ENCODE results near the gene SUPT6H. TPM values are rescaled to one million over a fixed set of nuclear protein-coding genes. Genes with fewer than 3 reads are reported as not detected.

SUPT6H gene
- total and polyA plus RNA-seq, 9 of the 15 experiments (the other 6 are each of a cell fraction or from before 2014, with no cell fraction given): 1.7 to 77.7 (median 49.2) TPM

DNA sequence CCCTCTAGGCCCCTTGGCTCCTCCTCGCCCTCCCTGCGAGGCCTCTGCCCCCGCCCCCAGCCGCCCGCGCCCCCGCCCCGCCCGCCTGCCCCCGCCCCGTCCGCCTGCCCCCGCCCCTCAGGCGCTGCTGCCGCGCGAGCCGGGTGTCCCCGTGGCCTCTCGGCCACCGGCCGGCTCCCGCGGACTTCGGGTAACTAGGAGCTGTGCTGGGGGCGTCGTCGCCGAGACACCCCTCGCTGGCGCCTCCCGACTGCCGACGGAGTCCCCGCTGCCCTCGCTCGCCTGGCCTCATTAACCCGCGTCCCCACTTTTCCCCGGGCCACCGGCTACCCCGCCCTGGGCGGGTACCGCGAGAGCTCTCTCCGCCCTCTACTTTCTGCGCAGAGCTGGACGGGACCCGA, 64.2 kb downstream of the SUPT6H start, which contains the start of gene TLCD1 (continued):
- TF ChIP-seq, protein P1, sequence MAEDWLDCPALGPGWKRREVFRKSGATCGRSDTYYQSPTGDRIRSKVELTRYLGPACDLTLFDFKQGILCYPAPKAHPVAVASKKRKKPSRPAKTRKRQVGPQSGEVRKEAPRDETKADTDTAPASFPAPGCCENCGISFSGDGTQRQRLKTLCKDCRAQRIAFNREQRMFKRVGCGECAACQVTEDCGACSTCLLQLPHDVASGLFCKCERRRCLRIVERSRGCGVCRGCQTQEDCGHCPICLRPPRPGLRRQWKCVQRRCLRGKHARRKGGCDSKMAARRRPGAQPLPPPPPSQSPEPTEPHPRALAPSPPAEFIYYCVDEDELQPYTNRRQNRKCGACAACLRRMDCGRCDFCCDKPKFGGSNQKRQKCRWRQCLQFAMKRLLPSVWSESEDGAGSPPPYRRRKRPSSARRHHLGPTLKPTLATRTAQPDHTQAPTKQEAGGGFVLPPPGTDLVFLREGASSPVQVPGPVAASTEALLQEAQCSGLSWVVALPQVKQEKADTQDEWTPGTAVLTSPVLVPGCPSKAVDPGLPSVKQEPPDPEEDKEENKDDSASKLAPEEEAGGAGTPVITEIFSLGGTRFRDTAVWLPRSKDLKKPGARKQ (CRISPR knock-in tag; IDR thresholded peaks at IDR 0.05): no peak
- TF ChIP-seq, protein P2, sequence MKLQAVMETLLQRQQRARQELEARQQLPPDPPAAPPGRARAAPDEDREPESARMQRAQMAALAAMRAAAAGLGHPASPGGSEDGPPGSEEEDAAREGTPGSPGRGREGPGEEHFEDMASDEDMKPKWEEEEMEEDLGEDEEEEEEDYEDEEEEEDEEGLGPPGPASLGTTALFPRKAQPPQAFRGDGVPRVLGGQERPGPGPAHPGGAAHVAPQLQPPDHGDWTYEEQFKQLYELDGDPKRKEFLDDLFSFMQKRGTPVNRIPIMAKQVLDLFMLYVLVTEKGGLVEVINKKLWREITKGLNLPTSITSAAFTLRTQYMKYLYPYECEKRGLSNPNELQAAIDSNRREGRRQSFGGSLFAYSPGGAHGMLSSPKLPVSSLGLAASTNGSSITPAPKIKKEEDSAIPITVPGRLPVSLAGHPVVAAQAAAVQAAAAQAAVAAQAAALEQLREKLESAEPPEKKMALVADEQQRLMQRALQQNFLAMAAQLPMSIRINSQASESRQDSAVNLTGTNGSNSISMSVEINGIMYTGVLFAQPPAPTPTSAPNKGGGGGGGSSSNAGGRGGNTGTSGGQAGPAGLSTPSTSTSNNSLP (IDR thresholded peaks at IDR 0.05; ENCODE audit: borderline replicate concordance, low read depth, low read length): no peak
- TF ChIP-seq TEAD2 (tag; IDR thresholded peaks at IDR 0.05): no peak
- TF ChIP-seq MITF (IDR thresholded peaks at IDR 0.05): no peak
- TF ChIP-seq, protein P3, sequence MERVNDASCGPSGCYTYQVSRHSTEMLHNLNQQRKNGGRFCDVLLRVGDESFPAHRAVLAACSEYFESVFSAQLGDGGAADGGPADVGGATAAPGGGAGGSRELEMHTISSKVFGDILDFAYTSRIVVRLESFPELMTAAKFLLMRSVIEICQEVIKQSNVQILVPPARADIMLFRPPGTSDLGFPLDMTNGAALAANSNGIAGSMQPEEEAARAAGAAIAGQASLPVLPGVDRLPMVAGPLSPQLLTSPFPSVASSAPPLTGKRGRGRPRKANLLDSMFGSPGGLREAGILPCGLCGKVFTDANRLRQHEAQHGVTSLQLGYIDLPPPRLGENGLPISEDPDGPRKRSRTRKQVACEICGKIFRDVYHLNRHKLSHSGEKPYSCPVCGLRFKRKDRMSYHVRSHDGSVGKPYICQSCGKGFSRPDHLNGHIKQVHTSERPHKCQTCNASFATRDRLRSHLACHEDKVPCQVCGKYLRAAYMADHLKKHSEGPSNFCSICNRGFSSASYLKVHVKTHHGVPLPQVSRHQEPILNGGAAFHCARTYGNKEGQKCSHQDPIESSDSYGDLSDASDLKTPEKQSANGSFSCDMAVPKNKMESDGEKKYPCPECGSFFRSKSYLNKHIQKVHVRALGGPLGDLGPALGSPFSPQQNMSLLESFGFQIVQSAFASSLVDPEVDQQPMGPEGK (CRISPR knock-in tag; IDR thresholded peaks at IDR 0.05; ENCODE audit: borderline replicate concordance): no peak
- TF ChIP-seq, protein P4, sequence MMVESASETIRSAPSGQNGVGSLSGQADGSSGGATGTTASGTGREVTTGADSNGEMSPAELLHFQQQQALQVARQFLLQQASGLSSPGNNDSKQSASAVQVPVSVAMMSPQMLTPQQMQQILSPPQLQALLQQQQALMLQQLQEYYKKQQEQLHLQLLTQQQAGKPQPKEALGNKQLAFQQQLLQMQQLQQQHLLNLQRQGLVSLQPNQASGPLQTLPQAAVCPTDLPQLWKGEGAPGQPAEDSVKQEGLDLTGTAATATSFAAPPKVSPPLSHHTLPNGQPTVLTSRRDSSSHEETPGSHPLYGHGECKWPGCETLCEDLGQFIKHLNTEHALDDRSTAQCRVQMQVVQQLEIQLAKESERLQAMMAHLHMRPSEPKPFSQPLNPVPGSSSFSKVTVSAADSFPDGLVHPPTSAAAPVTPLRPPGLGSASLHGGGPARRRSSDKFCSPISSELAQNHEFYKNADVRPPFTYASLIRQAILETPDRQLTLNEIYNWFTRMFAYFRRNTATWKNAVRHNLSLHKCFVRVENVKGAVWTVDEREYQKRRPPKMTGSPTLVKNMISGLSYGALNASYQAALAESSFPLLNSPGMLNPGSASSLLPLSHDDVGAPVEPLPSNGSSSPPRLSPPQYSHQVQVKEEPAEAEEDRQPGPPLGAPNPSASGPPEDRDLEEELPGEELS (CRISPR knock-in tag; IDR thresholded peaks at IDR 0.05; ENCODE audit: borderline replicate concordance): no peak
- TF ChIP-seq RBBP5 (IDR thresholded peaks at IDR 0.05; ENCODE audit: borderline replicate concordance, insufficient read depth, low read length, poor library complexity, severe bottlenecking): peak; percentile 13
- no peak for TF ChIP-seq DPF2 (IDR thresholded peaks at IDR 0.05)
- no peak for TF ChIP-seq ZNF316 (IDR thresholded peaks at IDR 0.05)
- no peak for TF ChIP-seq LARP7 (IDR thresholded peaks at IDR 0.05)
- TF ChIP-seq POLR2AphosphoS5 (IDR thresholded peaks at IDR 0.05; ENCODE audit: control insufficient read depth, insufficient read depth, low read depth, low read length): 0 out of 2 replicates have a peak, but pooled peaks have one; percentile 29
- no peak for TF ChIP-seq MIER1 (IDR thresholded peaks at IDR 0.05; ENCODE audit: low read depth)
- TF ChIP-seq CXXC5 (CRISPR knock-in tag; IDR thresholded peaks at IDR 0.05): no peak
- no peak for TF ChIP-seq ZNF583 (CRISPR knock-in tag; IDR thresholded peaks at IDR 0.05)
- TF ChIP-seq, protein P5, sequence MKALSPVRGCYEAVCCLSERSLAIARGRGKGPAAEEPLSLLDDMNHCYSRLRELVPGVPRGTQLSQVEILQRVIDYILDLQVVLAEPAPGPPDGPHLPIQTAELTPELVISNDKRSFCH (CRISPR knock-in tag; IDR thresholded peaks at IDR 0.05): no peak
- TF ChIP-seq, protein P5 (tag; IDR thresholded peaks at IDR 0.05): no peak
- no peak for TF ChIP-seq HBP1 (CRISPR knock-in tag; IDR thresholded peaks at IDR 0.05)
- no peak for TF ChIP-seq GTF2F1 (IDR thresholded peaks at IDR 0.05; ENCODE audit: low read depth, low read length)

Data from K562 (cell line).